Measurements from ENCODE around the gene PTGR3. TPM values are rescaled to one million over a fixed set of nuclear protein-coding genes. Genes with fewer than 3 reads are reported as not detected.
A peak's percentile ranks its signal among the peaks of the same experiment; 100 is the strongest.

Gene PTGR3
- total and polyA plus RNA-seq, 12 donors: 8.8 to 40.2 (median 19.3) TPM

DNA sequence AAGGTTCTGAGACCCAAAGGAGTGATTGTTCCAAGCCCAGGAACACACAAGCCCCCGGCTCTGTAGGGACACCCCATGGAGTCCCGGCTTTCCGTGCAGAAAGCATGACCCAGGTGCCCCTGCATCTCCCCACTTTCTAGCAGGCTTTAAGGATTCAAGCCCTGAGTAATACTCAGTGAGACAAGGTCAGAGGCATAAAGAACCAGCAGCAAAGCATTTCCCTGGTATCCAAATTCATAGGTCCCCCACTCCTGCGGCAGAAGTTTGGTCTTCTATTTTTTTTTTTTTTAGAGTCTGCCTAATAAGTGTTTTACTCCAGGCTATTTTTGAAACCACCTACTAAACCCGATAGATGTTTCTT is 18.0 kb upstream of the PTGR3 start:
- no peak for DNase-seq
- H3K4me1 ChIP-seq (replicated peaks in 1 of 2): peaks cover 11 to 58% of the 10 kb centered on the region in 2 donors
- intact Hi-C loops (cut with DNase I): no loop called here

DNA sequence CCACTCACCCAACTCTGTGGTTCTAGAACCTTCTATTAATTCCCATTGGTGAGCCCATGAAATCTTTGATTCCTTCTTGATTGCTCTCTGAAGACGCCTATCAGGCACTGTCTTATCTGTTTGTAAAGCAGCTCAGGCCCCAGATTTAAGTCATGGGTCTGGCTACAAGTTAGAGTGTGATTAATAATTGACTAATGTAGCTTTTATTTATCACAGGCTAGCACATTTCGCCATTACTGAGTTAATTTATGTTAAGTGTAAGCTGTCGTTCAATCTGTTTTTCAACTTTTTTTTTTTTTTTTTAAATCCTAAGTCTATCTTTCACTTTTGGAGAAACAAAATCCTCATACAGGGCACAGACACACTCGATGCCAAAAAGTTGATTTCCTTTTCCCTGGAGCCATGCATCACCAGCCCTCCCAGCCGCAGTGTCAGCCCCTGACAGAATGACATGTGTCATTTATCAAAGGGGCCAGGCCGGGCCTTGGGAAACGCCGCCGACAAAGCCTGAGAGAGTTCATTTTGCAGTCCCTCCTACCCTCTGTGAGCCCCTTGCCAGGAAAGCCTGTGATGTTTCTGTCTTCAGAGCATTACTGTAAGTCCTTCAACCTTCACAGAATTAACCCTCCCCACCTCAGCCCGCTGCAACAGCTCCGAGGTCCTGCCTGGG is 17.5 kb upstream of the PTGR3 start:
- DNase-seq: peak in 4 of 7 donors; percentile 41 to 58 (median 53)
- TF ChIP-seq, protein P1, sequence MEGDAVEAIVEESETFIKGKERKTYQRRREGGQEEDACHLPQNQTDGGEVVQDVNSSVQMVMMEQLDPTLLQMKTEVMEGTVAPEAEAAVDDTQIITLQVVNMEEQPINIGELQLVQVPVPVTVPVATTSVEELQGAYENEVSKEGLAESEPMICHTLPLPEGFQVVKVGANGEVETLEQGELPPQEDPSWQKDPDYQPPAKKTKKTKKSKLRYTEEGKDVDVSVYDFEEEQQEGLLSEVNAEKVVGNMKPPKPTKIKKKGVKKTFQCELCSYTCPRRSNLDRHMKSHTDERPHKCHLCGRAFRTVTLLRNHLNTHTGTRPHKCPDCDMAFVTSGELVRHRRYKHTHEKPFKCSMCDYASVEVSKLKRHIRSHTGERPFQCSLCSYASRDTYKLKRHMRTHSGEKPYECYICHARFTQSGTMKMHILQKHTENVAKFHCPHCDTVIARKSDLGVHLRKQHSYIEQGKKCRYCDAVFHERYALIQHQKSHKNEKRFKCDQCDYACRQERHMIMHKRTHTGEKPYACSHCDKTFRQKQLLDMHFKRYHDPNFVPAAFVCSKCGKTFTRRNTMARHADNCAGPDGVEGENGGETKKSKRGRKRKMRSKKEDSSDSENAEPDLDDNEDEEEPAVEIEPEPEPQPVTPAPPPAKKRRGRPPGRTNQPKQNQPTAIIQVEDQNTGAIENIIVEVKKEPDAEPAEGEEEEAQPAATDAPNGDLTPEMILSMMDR (IDR thresholded peaks at IDR 0.05): no peak
- no peak for TF ChIP-seq POLR2A (IDR thresholded peaks at IDR 0.05)
- H3K9me3 ChIP-seq (replicated peaks in 1 of 3): no peaks in the 10 kb centered on the region
- WGBS, 4 donors: 15 to 22% (median 16%) methylated on average over 10 to 11 of the region's 11 CpGs
- peak overlapping the region in 2 of 4 donors; percentile 15 to 50 for H3K4me3 ChIP-seq
- no peaks in the 10 kb centered on the region for H3K36me3 ChIP-seq (replicated peaks in 1 of 2)
- no peaks in the 10 kb centered on the region for H3K27me3 ChIP-seq
- intact Hi-C loops (cut with DNase I): no loop called here
- peaks cover 11 to 60% of the 10 kb centered on the region in 2 donors for H3K4me1 ChIP-seq (replicated peaks in 1 of 2)
- H3K27ac ChIP-seq: peak overlapping the region in 3 of 5 donors; percentile 45 to 65 (median 58)

More for the DNA sequence above, 18.0 kb upstream of the PTGR3 start:
- 12 to 21% (median 18%) methylated on average over 2 to 5 of the region's 5 CpGs for WGBS, 4 donors
- Histone ChIP-seq H3K27me3 (no peaks in the 10 kb centered on the region), H3K4me3 (peak overlapping the region in 2 of 4 donors; percentile 15 to 50), H3K9me3 (replicated peaks in 1 of 3) (no peaks in the 10 kb centered on the region), H3K36me3 (replicated peaks in 1 of 2) (no peaks in the 10 kb centered on the region), H3K27ac (peak overlapping the region in 3 of 5 donors; percentile 45 to 65 (median 58))
- no peak for TF ChIP-seq POLR2A (IDR thresholded peaks at IDR 0.05)
- TF ChIP-seq, protein P1 (IDR thresholded peaks at IDR 0.05): no peak

DNA sequence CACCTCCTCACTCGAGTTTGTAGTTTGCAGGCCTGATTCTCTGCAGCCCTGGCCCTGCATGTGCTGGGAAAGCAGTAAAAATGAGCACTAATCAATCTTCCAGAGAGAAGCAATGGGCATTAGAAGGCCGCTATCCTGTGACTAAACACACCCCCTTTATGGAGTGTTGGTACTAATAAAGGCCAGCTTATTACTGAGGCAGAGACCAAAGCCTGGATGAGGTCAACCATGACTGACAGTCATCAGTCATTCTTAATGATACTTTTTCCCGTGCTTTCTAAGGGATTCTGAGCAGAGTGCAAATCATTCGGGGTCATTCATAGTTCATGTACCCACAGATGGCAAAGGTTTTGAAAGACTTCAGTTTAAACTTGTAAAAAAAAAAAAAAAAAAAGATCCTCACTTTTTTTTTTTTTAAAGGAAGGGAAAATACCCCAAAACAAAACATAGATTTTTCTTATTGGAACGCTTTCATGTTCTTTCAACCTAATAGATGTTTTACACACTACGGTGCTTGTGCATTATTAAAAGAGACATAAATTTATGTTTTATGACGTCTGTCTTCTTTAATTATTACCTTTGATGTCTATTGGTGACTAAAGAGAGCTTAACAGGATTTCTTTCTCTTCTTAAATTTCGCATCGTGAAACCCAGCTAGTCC is 14.9 kb upstream of the PTGR3 start:
- H3K4me1 ChIP-seq (replicated peaks in 1 of 2): peaks cover 11 to 58% of the 10 kb centered on the region in 2 donors
- 56 to 65% (median 65%) methylated on average over 9 of the region's 9 CpGs for WGBS, 4 donors

DNA sequence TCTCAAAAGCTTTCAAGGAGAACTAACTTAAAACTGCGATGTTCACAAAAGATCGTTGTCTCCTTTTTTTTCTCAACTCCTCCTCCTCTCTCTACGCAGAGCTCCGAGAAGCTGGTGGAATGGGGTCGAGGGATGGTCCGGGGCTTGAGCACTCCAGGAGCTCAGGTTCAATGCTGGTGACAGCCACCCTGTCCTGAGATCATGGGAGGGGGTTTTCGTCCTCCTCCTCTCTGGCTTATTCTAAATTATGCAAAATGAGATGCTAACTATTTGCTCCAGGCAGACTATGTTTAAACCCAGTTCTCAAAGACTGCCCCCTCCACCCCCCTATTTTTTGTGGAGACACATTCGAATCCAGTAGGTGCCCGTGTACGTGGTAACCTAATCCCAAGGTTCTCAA is 13.5 kb upstream of the PTGR3 start:
- H3K4me1 ChIP-seq (replicated peaks in 1 of 2): peaks cover 11 to 51% of the 10 kb centered on the region in 2 donors
- H3K9me3 ChIP-seq (replicated peaks in 1 of 3): no peaks in the 10 kb centered on the region
- no peak for DNase-seq
- intact Hi-C loops (cut with DNase I): no loop called here
- no peak overlapping the region for H3K4me3 ChIP-seq
- WGBS, 4 donors: 81 to 89% (median 87%) methylated on average over 10 of the region's 10 CpGs
- TF ChIP-seq, protein P1 (IDR thresholded peaks at IDR 0.05): no peak
- TF ChIP-seq POLR2A (IDR thresholded peaks at IDR 0.05): no peak
- no peaks in the 10 kb centered on the region for H3K27me3 ChIP-seq
- peak overlapping the region in 1 of 5 donors; percentile 2 for H3K27ac ChIP-seq
- H3K36me3 ChIP-seq (replicated peaks in 1 of 2): no peaks in the 10 kb centered on the region

More for the DNA sequence above, 14.9 kb upstream of the PTGR3 start:
- DNase-seq: no peak
- H3K36me3 ChIP-seq (replicated peaks in 1 of 2): no peaks in the 10 kb centered on the region
- peak overlapping the region in 1 of 5 donors; percentile 46 for H3K27ac ChIP-seq
- no peak overlapping the region for H3K4me3 ChIP-seq
- intact Hi-C loops (cut with DNase I): no loop called here
- no peaks in the 10 kb centered on the region for H3K27me3 ChIP-seq
- no peaks in the 10 kb centered on the region for H3K9me3 ChIP-seq (replicated peaks in 1 of 3)
- TF ChIP-seq POLR2A (IDR thresholded peaks at IDR 0.05): no peak
- TF ChIP-seq, protein P1 (IDR thresholded peaks at IDR 0.05): no peak
